22Rv1 (cell line): Measurements from ENCODE around the gene DMD.

Experiments
- H3K27ac ChIP-seq: fragments of 450-650 bp; 2 replicates; pipeline ENCODE4 v1.5.1; 2017
- ZFX ChIP-seq: fragments of 450-650 bp; IDR thresholded peaks from 2 replicates; pipeline ENCODE4 v1.6.1; 2017; ENCODE audit warnings: antibody characterized with exemption, borderline replicate concordance
- TF ChIP-seq, protein P1 (sequence below): fragments of 450-650 bp; IDR thresholded peaks from 2 replicates; pipeline ENCODE4 v1.5.1; 2017; ENCODE audit warnings: mild to moderate bottlenecking

The DMD gene

DNA sequence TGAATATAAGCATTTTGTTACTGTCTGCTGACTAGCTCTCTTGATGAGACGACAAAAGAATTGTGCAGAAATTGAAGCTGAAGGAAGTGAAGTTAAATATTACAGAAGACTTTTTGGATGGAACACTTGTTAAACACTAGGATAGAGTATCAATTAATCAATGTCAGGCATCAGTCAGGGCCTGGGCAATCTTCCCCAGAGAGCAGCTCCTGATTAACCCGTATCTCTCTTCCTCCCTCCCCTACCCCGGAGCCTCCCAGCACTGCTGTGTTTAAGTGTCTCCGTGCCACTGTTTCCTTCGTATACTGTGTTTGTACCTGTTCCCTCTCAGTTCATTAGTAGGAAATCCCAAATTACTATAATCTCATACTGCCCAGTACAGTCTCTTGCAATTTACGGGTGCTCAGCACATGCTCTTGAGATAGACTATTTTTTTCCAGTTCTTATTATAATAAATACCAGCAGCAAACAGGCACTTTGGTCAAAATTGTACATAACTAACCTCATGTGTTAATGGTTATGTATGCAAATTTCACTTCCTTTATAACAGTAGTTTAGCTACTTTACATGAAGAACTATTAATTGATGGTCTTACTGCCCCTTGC is 1373.8 kb downstream of the DMD start:
- H3K27ac ChIP-seq, result no peak overlapping the region
- no peak for TF ChIP-seq ZFX
- TF ChIP-seq, protein P1, sequence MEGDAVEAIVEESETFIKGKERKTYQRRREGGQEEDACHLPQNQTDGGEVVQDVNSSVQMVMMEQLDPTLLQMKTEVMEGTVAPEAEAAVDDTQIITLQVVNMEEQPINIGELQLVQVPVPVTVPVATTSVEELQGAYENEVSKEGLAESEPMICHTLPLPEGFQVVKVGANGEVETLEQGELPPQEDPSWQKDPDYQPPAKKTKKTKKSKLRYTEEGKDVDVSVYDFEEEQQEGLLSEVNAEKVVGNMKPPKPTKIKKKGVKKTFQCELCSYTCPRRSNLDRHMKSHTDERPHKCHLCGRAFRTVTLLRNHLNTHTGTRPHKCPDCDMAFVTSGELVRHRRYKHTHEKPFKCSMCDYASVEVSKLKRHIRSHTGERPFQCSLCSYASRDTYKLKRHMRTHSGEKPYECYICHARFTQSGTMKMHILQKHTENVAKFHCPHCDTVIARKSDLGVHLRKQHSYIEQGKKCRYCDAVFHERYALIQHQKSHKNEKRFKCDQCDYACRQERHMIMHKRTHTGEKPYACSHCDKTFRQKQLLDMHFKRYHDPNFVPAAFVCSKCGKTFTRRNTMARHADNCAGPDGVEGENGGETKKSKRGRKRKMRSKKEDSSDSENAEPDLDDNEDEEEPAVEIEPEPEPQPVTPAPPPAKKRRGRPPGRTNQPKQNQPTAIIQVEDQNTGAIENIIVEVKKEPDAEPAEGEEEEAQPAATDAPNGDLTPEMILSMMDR, result no peak

DNA sequence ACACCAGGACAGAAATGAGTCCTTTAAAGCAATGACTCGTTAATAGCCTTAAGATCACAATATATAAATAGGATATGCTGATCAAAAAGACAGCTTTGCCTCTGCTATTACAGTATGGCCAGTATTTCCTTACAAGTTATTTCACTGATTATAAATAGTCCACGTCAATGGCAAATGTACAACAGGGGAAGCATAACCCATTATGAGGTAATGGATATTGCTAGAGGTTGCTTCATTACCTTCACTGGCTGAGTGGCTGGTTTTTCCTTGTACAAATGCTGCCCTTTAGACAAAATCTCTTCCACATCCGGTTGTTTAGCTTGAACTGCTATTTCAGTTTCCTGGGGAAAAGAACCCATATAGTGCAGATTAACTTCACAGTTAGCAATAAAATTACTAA is 1374.9 kb downstream of the DMD start:
- TF ChIP-seq ZFX, result no peak
- TF ChIP-seq, protein P1, result no peak
- H3K27ac ChIP-seq, result no peak overlapping the region

DNA sequence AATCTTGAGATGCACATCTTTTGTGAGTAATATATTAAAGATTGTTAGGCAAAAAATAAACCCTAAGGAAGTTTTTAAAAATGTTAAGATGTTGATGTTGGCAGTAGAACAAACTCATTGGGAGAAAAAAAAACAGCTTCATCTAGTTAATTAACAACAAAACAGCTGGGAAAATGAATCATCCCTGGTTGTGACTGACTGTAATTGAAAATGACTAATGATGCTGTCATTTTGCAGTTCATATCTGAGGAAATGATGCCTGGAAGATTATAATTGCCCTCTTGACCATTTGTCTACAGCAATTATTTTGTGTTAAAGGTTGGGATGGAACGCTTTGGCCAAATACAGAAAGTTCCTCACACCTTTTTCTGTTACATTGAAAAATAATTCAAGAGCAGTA is 1379.1 kb downstream of the DMD start:
- H3K27ac ChIP-seq, result no peak overlapping the region
- TF ChIP-seq ZFX, result no peak
- TF ChIP-seq, protein P1, result no peak

DNA sequence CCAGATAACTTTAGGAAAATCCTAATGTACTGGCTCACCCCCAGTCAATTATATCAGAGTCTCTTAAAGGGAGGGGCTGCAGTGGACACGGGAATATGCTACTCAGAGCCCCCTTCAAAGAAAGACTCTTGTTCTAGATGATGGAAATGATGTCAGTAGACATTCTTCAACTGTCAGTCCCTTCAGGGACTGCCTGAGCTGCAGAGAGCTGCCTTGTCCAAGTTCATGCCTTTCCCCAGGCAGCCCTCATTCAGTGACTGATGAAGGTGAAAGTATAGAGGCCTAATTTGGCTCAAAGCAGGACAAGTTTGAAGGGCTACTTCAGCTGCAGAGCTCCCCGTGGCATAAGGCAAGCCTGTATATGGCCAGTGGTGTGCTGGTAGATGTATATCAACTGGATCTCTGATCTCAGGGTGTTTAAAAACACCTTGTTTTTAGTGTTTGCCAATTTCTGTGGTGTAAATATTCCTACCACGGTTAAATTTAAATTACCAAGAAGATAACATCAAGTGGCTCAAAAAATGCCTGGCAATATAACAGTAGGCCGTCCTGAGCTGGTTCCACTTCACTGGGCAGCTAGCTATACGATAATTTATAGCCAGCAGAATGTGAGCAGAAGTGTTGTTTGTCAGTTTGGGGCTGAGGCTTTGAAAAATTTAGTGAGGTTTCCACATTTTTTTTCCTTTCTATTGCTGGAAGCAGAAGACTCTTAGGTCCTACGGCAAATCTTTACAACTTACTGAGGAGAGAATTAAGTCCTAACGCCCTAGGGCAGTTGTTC is 1390.7 kb downstream of the DMD start:
- H3K27ac ChIP-seq, result no peak overlapping the region
- TF ChIP-seq, protein P1, result no peak
- no peak for TF ChIP-seq ZFX

DNA sequence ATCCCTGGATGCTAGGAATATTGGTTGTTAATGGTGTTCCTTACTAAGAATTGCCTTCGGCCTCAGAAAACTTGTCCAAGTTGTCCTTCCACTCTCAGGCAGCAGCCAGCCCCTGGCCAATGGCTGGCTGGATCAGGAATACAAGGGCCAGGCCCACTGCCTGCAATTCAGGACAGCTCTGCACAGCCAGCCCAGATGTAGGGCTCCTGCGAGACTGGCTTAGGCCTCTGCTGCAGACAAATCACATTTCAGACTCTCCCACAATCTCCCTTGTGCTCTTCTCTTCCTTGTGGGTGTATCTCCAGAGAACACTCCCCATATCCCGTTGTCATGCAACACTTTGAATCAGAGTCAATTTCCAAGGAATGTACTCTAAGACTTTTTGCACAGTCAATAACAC is 1391.9 kb downstream of the DMD start:
- H3K27ac ChIP-seq, result no peak overlapping the region
- TF ChIP-seq, protein P1, result no peak
- TF ChIP-seq ZFX, result no peak

DNA sequence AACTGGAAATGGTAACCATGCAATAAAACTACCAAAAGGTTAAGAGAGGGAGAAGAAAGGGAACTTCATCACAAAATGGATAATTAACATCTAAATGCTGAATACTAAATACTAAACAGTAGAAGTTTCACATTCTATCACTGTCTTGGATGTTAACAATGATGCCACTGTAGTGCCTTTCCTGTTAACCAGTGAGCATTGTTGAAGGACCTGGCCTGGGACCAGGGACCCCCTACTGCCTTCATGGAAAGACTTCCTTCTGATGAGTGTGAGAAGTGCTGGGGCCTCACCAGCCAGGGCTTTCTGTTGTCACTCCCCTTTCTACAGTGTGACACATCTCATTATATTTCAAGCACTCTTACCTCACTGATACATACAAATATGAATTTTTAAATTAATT is 1400.2 kb downstream of the DMD start:
- no peak overlapping the region for H3K27ac ChIP-seq
- no peak for TF ChIP-seq ZFX
- TF ChIP-seq, protein P1, result no peak

DNA sequence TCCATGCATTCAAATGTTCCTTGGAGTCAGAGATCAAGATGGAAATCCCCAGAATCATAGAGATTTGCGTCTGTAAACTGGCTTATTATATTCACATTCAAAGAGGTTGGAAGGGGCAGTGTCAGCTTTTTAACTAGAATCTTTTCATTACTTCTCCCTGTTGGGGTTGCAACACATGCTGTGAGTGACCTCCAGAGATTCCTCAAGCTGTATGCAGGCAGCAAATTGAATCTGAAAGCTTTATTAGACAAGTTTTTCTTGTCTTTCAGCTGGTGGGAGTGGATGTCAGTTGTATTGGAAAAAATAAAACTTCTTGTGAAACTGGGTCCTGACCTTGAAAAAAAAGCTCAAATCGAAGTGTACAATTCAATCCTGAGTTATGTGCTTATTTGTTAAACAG is 1403.0 kb downstream of the DMD start:
- H3K27ac ChIP-seq, result no peak overlapping the region
- no peak for TF ChIP-seq ZFX
- TF ChIP-seq, protein P1, result no peak
